NK-92 (cell line): ENCODE results near the gene AJAP1.
"Not testable (repeated sequence)": the region's sequence is repeated elsewhere in the genome, so short reads cannot be mapped to it uniquely, and the experiment has no call there.

Experiments used
- DNase-seq: peaks from one replicate; lab custom pipeline; 2025; ENCODE audit not compliant: unreplicated experiment; lab: John Stamatoyannopoulos, UW

Gene AJAP1

DNA sequence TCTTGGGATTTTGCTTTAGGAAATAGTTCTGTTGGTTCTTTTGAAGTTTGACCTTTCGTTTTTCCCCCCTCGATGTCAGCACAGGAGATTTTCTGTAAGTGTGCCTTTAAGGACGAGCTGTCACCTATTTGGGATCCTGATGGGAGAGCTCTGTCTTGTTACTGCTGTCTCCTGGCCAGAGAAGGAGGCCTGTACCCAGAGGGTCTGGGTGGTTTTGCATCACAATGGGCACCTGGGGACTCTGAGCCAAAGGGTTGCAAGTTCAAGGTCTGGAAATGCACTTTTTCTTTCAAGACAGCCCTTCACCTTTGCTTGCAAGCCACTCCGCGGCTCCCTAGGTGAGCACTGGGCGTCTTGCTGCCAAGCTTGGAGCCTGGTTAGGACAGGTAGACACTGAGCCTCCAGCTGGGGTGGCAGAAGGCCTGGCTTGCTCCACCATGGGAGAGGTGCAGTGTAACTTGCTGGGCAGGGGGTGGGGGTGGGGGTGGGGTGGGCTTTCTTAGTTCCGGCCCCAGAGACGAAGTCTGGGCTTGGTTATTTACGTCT is 2.9 kb downstream of the AJAP1 start:
- no peak for DNase-seq

DNA sequence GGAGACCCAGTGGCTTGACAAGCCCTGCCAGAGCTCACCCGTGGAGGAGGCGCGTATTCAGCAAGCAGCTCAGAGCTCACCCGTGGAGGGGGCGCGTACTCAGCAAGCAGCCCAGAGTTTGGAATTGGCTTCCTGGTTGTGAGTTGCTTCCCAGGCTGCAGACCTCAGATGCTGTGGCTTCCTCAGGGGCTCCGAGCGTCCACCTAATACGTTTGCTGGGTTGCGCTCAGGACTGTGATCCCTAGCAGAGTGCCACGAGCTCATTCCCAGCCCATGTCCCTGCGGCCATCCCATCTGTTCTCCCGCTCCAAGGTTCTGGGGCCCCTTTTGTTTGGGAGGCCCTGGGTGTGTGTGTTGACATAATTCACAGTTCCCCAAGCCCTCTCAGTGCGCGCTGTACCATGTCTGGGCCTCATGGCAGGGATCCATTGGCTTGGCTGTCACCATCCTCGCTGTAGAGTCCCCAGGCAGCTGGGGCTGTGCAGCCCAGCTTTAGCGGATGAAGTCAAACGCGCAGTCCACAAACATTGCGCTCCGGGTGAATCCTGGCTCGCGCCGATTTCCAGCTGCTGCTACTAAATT is 3.6 kb downstream of the AJAP1 start:
- no peak for DNase-seq

DNA sequence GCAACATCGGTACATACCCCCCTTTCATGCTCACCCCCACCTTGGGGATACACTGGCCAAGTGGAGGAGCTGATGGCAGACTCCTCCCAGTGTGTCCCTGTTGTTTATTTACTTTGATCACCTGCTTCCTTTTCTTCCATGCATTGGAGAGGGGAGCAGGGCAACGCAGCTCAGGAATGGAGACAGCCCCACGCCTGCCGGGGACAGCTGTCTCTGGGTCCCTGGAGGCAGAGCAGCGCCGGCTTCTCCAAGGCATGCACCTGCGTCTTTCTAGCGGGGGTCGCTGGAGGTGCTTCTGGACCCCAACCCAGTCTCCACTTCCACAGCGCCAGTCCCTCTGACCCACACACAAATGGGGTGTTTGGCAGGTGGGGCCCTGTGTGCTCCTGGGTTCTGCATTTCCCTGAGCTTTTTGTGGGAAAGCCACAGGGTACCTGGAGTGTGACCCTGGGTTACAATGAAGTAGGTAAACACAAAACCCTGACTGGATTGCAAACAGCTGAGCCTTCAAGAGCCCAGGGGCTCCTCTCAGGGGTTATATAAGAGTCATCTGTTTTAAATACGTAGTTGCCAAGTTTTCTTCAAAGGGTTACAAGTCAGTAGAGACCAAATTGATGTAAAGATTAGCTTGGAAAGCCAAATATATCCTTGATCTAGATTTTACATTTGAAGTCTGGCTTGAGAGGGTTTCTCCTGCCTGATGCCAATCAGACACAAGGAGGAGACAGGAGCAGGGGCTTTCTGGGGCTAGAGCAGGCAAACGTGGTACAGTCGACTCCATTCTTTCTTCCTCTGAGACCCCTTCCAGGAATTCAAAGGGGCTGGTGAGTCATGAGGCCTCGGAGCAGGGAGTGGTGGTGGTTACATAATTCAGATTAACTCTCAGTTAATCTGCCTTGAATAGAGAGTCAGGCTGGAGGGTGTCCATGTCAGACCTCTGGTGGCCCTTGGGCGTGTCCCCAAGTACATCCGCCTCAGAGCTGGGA is 4.5 kb downstream of the AJAP1 start:
- no peak for DNase-seq

DNA sequence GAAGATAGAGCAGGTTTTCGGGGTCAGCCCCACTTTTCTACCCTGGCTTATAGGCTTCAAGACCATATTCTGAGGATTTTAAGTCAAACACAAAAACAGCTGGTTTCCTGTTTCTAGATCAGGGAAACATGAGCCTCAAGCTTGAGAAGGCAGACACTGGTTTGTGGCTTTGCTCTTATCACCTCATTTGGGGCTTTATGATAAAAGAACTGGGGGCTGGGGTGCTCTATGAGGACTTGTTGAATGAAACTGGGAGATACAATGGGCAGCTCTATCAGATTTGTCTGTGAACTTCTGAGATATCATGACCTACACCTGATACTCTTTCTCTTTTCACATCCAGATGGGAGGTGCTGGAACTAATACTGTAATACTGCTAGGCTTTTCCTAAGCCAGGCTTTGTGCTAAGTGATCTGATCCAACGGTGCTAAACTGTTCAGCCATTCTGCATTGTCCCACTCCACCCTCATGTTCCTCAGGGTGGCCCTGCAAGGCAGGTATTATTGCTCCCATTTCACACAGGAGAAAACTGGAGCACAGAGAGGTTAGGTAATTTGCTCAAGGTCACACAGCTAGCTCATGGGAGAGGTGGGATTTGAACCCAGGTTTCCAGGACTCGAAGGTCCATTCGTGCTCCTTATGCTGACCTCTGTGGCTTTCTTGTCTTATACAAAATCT is 6.6 kb downstream of the AJAP1 start:
- DNase-seq: no peak

DNA sequence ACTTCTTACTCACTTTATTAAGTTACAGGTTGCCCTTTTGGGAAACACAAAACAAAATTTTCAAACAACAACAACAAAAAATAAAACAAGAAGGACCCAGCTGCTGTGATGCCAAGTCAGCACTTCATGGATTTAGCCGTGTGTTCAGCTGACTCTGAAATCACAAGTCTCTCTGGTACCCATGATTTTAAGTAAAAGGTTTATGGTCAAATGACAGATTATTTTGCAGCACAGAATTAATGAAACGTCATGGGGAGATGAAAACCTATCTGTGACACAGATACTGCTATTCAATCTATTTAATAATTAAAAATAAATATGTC is 7.1 kb downstream of the AJAP1 start:
- no peak for DNase-seq

DNA sequence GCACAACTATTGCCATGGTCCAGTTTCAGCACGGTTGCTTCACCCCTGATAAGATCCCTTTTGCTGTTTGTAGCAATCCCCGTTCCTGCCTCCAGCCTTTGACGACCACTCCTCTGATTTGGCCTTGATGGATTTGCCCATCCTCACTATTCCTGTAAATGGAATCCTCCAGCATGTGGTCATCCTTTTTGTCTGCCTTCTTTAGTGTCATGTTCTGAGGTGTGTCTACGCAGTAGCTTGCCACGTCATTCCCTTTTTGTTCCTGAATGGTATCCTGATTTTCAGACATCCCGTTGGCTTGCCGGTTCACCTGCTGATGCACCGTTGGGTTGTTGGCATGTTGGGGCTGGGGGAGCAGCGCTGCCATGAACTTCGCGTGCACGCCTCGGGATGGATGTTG is 7.8 kb downstream of the AJAP1 start:
- no peak for DNase-seq

DNA sequence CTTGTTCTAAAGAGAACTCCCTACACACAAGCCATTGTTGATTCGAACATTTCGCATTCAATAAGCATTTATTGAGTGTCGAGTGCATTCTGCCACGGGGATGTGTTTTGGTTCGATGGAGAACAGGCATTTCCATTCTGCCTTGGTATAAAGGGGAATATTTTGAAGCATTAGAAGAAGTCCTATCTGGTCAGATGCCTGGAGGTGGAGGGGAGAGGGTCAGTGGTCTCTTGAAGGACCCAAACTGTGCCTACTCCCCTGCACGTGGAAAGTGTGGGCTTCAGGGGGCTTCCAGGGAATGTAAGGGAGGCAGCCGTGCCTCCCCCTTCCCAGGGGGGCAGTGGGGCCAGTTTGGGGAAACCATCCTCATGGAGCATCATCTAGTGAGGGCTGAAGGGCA is 8.3 kb downstream of the AJAP1 start:
- no peak for DNase-seq

DNA sequence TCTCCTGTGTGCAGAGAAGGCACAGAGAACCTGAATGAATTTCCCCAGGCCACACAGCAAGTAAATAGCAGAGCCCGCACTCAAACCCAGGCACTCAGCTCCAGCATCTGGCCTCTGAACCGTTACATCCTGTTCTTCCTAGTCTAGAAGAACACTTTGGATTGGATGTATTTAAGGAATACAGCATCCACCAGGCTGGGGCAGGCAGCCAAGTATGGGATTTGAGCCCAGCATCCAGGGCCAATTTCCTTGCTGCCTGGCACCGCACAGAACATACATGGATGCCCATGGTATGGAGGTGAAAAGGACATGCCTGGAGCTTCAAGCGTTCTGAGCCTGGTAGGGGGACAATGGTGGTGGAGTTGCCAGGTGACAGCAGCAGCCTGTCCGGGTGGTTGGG is 9.7 kb downstream of the AJAP1 start:
- DNase-seq: no peak

DNA sequence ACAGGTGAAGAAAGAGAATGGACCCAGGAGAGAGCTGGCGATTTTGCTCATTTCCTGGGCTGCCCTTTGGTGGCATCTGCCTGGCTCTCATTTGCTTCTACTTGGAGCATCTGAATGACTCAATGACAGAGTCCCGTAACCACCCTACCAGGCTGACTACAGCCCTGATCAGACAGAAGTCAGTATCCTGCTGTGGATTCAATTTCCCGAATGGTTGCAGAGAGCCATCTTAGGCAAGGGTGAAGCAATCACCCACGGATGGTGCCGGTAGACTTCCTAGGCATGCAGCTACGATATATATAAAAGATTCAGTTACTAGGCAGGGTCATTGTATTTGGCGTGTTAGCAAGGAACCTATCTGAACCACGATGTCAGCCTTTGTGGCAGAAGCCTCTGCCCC is 10.2 kb downstream of the AJAP1 start:
- no peak for DNase-seq

DNA sequence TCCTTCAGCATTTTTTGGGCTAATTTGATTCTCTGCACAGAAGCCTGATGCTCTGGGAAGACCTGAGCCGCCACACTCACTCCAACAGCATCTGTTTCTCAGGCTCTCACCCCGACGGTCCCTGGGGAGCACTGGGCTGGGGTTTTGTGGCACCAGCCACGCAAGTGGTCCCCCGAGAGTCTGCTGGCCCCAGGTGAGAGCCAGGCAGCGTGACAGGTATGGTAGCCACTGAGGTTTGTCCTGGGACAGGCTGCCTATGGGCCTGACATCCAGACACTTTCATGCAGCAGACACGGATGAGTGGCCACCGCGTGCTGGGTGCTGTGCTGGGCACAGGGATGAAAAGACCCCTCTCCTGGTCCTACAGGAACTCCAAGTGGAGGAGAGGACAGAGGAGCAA is 11.0 kb downstream of the AJAP1 start:
- no peak for DNase-seq

DNA sequence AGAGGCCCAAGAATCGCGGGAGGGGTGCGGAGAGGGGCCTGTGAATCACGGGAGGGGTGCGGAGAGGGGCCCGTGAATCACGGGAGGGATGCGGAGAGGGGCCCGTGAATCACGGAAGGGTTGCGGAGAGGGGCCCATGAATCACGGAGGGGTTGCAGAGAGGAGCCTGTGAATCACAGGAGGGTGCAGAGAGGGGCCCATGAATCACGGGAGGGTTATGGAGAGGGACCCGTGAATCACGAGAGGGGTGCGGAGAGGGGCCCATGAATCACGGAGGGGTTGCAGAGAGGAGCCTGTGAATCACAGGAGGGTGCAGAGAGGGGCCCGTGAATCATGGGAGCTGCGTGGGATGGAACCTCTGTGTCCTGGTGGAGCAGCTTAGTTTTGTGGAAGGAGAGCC is 12.3 kb downstream of the AJAP1 start:
- DNase-seq: not testable (repeated sequence)

DNA sequence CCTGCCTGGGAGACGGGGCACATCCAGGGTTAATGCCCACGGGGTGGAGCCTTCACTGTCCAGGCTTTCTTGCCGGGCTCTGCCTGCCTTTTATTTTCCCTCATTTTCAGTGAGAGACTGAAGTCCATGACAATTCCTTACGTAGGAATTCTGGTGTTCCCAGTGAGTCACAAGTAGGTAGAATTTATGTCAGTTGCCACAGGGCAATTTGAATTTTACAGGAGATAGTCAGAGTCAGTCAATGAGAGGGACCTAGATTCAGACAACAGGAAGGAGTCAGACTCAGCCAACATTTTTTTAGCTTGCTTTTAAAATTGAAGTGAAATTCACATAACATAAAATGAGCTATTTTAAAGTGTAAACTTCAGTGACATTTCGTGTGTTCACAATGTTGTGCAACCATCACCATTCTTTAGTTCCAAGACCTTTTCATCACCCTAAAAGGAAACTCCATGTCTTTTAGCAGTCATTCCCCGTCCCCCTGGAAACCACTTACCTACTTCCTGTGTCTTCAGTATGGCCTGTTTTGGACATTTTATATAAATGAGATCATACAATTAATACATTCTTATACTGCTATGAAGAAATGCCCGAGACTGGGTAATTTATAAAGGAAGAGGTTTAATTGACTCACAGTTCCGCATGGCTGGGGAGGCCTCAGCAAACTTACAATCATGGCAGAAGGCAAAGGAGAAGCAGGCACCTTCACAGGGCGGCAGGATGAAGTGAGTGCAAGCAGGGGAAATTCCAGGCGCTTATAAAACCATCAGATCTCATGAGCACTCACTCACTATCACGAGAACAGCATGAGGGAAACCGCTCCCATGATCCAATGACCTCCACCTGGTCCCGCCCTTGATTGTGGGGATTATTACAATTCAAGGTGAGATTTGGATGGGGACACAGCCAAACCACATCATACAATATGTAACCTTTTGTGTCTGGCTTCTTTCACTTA is 14.6 kb downstream of the AJAP1 start:
- no peak for DNase-seq

DNA sequence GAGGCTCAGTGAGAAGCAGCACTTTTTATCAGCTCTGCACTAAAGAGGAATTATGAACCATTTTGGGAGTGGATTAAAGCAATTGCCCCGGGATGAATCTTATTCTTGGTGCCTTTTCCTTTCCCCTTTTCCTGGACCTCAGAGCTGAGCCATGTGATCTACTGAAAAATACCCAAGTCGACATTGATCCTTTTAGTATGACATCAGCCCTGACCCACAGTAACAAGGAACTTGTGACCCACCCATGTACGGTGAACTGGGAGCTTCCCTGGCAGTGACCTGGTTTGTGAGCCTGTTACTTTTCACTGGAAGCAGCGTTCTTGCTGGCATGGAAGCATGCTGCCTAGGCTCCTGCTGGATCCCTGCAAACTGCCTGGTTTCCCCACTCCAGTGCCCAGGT is 15.9 kb downstream of the AJAP1 start:
- no peak for DNase-seq

DNA sequence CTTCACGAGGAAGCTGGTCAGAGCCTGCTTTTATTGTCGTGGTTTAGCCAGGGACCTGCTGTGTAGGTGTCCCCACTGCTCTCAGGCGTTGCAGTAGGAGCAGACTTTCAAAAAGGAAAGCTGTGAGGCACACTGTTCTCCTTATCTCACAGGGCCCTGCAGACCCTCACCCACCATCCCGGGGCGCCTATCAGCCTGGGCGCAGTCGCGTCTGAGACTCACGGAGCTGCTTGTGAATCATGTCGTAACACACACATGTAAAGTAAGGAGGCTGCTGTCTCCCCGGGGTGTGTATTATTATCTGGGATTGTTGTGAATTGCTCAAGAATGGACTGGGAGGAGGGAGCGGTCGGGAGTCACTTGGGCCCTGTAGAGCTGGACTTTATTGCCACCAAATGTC is 17.4 kb downstream of the AJAP1 start:
- no peak for DNase-seq

DNA sequence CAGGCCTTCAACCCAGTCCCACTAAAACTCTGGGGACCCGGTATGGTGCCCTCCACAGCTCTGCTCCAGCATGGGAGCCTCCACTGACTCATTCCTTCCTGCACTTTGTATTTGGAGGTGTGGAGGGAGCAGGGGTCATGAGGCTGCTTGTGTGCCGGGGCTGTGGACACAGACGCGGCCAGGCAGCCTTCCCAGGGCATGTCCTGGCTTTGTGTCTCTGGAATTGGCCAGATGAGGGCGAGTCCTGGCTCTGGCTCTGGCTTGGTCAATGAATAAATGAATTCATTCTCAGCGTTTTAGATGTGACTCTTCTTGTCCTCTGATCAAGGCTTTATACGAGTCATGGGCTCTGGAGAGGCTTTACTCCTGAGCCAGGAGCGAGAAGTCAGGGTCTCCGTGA is 19.1 kb downstream of the AJAP1 start:
- no peak for DNase-seq

DNA sequence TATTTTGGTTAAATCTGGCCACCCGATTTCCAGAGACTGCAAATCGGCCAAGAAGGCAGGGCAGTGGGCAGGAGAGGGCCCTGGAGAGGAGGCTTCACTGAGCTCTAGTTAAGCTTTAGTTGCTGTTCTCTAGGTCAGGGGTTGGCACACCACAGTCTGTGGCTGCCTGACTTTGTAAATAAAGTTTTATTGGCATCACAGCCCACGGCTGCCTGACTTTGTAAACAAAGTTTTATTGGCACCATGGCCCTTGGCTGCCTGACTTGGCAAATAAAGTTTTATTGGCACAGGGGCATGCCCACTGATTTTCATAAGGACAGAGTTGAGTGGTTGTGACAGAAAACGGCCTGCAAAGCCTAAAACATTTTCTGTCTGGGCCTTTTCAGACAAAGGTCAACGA is 19.7 kb downstream of the AJAP1 start:
- no peak for DNase-seq

DNA sequence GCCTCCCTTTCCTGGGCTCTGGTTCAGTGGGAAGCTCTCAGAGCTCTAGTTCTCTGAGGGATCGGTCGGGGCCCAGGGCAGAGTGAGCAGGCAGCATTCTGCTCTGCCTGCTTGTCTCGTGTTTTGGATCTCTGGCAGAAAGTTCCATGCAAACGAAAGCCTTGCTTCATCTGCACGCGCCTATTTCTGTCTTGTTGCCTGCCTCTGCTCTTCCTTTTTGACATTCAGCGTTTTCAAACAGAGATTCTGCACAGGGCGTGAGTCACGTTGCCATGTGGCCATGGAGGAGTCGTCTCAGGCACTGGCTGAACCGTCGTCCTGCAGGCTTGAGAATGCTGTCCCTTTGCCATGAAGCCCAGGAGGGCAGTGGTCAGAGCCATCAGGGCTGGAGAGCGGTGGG is 20.3 kb downstream of the AJAP1 start:
- DNase-seq: no peak

DNA sequence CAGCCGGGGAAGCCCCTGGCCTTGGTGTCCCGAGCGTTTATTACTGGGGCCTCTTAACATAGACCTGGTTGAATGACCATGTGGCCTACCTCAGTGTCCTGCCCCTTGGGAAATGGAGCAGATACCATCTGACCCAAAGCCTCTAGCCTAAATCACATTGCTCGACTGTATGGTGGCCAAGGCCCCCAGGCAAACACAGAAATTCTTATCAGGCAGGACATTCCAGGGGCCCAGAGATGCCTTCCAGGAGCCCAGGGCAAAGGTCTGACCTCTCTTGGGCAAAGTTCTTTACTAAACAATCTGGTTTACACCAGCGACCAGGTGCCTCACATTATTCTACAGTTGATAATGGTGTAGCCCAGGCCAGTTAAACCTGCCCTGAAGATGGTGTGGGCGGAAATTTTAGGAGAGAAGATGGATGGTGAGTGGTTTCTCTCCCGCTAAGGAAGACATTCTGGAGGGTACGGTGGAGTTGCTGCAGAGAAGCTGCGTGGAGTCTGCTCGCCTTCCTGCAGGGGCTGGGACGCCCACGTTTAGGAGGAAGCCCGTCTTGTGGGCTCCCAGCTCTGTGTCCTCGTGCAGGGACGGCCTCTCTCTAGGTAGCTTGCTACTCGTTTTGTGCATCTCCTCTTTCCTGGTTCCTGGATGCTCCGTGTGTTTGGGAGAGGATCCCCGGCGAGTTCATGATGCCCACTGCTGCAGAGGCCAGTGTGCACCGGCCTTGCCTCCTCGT is 21.2 kb downstream of the AJAP1 start:
- DNase-seq: no peak

DNA sequence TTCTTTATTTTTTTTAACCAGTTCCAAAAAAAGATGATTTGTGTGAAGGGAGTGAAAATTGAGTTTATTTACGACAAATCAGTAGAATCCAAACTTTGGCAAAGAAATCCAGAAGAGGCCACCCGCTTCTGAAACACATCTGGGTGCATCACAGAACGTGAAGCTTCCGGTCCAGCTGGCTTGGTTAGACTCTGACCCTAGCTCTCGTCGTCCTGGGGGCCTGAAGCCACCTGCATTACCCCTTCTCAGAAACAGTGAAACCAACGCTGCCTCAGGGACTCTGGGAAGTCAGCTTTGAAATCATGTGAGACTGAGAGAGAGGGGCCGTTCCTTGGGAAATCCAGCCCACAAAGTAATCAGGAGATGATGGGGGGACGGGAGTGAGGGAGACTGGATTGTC is 21.8 kb downstream of the AJAP1 start:
- no peak for DNase-seq

DNA sequence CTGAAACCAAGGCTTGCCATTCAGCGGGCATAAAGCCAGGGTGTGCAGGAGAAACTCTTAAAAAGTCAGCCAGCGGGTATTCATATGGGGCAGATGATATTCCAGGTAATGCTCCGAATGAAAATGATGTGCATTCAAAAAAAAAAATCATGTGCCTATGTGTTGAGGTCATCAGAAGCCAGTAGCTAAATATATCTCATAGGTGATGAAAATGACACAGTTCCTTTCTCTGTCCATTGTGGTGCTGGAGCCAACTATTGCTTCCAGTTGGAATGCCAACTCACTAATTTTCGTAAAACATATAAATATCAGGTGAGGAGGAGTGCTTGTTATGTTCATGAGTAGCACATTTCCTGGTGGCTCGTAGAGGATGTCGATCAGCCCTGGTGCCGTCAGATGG is 23.2 kb downstream of the AJAP1 start:
- DNase-seq: no peak
